HG03354 (cell line): ENCODE data around the gene UBE2E1.

Source experiments
- ATAC-seq: cut with Tn5 transposase; IDR thresholded peaks from one replicate; pipeline ENCODE4 v1.9.1; 2021; ENCODE audit warnings: mild to moderate bottlenecking; ENCODE audit not compliant: unreplicated experiment, poor library complexity, severe bottlenecking

Gene UBE2E1

GRCh38 chr3:23934253-23934652 is 128.5 kb downstream of the UBE2E1 start:
- no peak for ATAC-seq

GRCh38 chr3:23937296-23937695 is 131.5 kb downstream of the UBE2E1 start:
- ATAC-seq, result no peak

- no peak for ATAC-seq
Measured at GRCh38 chr3:23938688-23939087, 132.9 kb downstream of the UBE2E1 start.

- ATAC-seq, result no peak
Measured at GRCh38 chr3:23940775-23941174, 135.0 kb downstream of the UBE2E1 start.
